OCI-LY1 (cell line): ENCODE measurements around the gene DNAH9.
"Not testable (repeated sequence)": the region's sequence is repeated elsewhere in the genome, so short reads cannot be mapped to it uniquely, and the experiment has no call there.

Source experiments
- H2AFZ ChIP-seq: fragments of 200-600 bp; sonication (generic), shearing (Covaris generic); 2 replicates; pipeline ENCODE4 v1.6.0; 2014; ENCODE audit warnings: antibody characterized with exemption, mild to moderate bottlenecking, low read length
- H3F3A ChIP-seq: fragments of 200-600 bp; sonication (generic), shearing (Covaris generic); 2 replicates; pipeline ENCODE4 v1.6.0; 2014; ENCODE audit warnings: mild to moderate bottlenecking, antibody characterized with exemption, low read length, moderate library complexity; ENCODE audit not compliant: insufficient read depth
- H3K27ac ChIP-seq: fragments of 200-600 bp; sonication (generic); 2 replicates; pipeline ENCODE4 v1.5.1; 2014; ENCODE audit warnings: low read length, mixed run types, mild to moderate bottlenecking, low read depth; ENCODE audit not compliant: poor library complexity, severe bottlenecking
- H3K27me3 ChIP-seq: fragments of 200-600 bp; sonication (generic); 2 replicates; pipeline ENCODE4 v1.6.0; 2014; ENCODE audit warnings: antibody characterized with exemption, mild to moderate bottlenecking, low read length, moderate library complexity; ENCODE audit not compliant: insufficient read depth
- H3K36me3 ChIP-seq: fragments of 200-600 bp; sonication (generic); 2 replicates; pipeline ENCODE4 v1.6.1; 2014; ENCODE audit warnings: mild to moderate bottlenecking, antibody characterized with exemption, low read length, moderate library complexity, mixed read lengths; ENCODE audit not compliant: insufficient read depth
- H3K4me1 ChIP-seq: fragments of 200-600 bp; sonication (generic); 2 replicates; pipeline ENCODE4 v1.5.1; 2014; ENCODE audit warnings: mild to moderate bottlenecking, low read length, moderate library complexity; ENCODE audit not compliant: insufficient read depth, severe bottlenecking
- H3K4me2 ChIP-seq: fragments of 200-600 bp; sonication (generic), shearing (Covaris generic); 2 replicates; pipeline ENCODE4 v1.6.1; 2014; ENCODE audit warnings: low read length
- H3K4me3 ChIP-seq: fragments of 200-600 bp; sonication (generic); 2 replicates; pipeline ENCODE4 v1.5.1; 2014; ENCODE audit warnings: low read length, low read depth, mild to moderate bottlenecking, mixed read lengths; ENCODE audit not compliant: poor library complexity, severe bottlenecking
- H3K79me2 ChIP-seq: fragments of 200-600 bp; shearing (Covaris generic); 2 replicates; pipeline ENCODE4 v1.6.1; 2016; ENCODE audit warnings: mixed run types, low read length, mixed read lengths; ENCODE audit not compliant: insufficient read depth
- H3K9ac ChIP-seq: fragments of 200-600 bp; sonication (generic), shearing (Covaris generic); 2 replicates; pipeline ENCODE4 v1.6.1; 2014; ENCODE audit warnings: mild to moderate bottlenecking, low read length, mixed read lengths
- H3K9me2 ChIP-seq: fragments of 200-600 bp; sonication (generic), shearing (Covaris generic); 2 replicates; pipeline ENCODE4 v1.6.1; 2014; ENCODE audit warnings: low read depth, mild to moderate bottlenecking, low read length, mixed read lengths
- H3K9me3 ChIP-seq: fragments of 200-600 bp; shearing (Covaris generic); 2 replicates; pipeline ENCODE4 v1.6.1; 2014; ENCODE audit warnings: low read length, mixed read lengths
- H4K20me1 ChIP-seq: fragments of 200-600 bp; sonication (generic), shearing (Covaris generic); 2 replicates; pipeline ENCODE4 v1.6.0; 2016; ENCODE audit warnings: mild to moderate bottlenecking, low read length; ENCODE audit not compliant: insufficient read depth
- EZH2 ChIP-seq: fragments of 200-600 bp; sonication (generic), shearing (Covaris generic); IDR thresholded peaks from 2 replicates; pipeline ENCODE4 v1.8.0; 2017; ENCODE audit warnings: borderline replicate concordance, mixed run types, mild to moderate bottlenecking, antibody characterized with exemption, low read length, moderate library complexity, mixed read lengths
- TF ChIP-seq, protein P1 (sequence below): fragments of 200-600 bp; sonication (generic), shearing (Covaris generic); IDR thresholded peaks from 2 replicates; pipeline ENCODE4 v1.5.1; 2017; ENCODE audit warnings: mild to moderate bottlenecking, antibody characterized with exemption, low read length, moderate library complexity, mixed read lengths

Gene DNAH9

DNA sequence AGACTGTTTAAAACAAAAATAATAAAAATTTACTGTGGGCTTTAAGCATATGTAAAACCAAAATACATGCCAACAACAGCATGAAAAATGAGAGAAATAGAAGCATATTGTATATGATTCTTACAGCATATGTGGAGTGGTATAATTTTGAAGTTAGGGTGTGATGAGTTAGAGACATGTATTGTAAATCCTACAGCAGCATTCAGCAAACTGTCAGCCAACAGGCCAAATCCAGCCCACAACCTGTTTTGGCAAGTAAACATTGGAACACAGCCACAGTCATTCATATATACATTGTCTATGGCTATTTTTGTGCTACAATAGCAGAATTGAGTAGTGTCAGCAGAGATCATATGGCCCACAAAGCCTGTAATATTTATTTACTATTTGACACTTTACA is 356.7 kb downstream of the DNAH9 start:
- Histone ChIP-seq H3K9me3 (no peaks in the 10 kb centered on the region), H3K79me2 (no peaks in the 10 kb centered on the region), H3K4me1 (no peaks in the 10 kb centered on the region), H3K27me3 (no peaks in the 10 kb centered on the region), H2AFZ (no peak overlapping the region), H4K20me1 (no peaks in the 10 kb centered on the region), H3K36me3 (no peaks in the 10 kb centered on the region; the same call in 1 of the 2 replicates), H3F3A (no peaks in the 10 kb centered on the region), H3K4me2 (no peak overlapping the region), H3K27ac (no peak overlapping the region), H3K9me2 (no peaks in the 10 kb centered on the region), H3K4me3 (no peak overlapping the region), H3K9ac (no peak overlapping the region)
- TF ChIP-seq, protein P1, sequence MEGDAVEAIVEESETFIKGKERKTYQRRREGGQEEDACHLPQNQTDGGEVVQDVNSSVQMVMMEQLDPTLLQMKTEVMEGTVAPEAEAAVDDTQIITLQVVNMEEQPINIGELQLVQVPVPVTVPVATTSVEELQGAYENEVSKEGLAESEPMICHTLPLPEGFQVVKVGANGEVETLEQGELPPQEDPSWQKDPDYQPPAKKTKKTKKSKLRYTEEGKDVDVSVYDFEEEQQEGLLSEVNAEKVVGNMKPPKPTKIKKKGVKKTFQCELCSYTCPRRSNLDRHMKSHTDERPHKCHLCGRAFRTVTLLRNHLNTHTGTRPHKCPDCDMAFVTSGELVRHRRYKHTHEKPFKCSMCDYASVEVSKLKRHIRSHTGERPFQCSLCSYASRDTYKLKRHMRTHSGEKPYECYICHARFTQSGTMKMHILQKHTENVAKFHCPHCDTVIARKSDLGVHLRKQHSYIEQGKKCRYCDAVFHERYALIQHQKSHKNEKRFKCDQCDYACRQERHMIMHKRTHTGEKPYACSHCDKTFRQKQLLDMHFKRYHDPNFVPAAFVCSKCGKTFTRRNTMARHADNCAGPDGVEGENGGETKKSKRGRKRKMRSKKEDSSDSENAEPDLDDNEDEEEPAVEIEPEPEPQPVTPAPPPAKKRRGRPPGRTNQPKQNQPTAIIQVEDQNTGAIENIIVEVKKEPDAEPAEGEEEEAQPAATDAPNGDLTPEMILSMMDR: no peak
- TF ChIP-seq EZH2: no peak

GRCh38 chr17:11969565-11969964 is 371.3 kb downstream of the DNAH9 start:
- Histone ChIP-seq H4K20me1 (no peaks in the 10 kb centered on the region), H3K27me3 (no peaks in the 10 kb centered on the region), H3K4me2 (no peak overlapping the region), H3K9me2 (no peaks in the 10 kb centered on the region), H3K4me3 (no peak overlapping the region), H2AFZ (no peak overlapping the region), H3K79me2 (no peaks in the 10 kb centered on the region), H3K9ac (no peak overlapping the region), H3K9me3 (0 out of 2 replicates have a peak, but pooled peaks cover 2% of the 10 kb centered on the region), H3F3A (no peaks in the 10 kb centered on the region), H3K27ac (no peak overlapping the region), H3K4me1 (no peaks in the 10 kb centered on the region), H3K36me3 (no peaks in the 10 kb centered on the region)
- TF ChIP-seq, protein P1: no peak
- no peak for TF ChIP-seq EZH2

GRCh38 chr17:11972741-11973140 is 374.5 kb downstream of the DNAH9 start:
- not testable (repeated sequence) for H3K79me2 ChIP-seq, H3K4me3 ChIP-seq, H2AFZ ChIP-seq, H3K9me2 ChIP-seq, H4K20me1 ChIP-seq, H3K9ac ChIP-seq, H3K4me2 ChIP-seq, H3K27me3 ChIP-seq, H3K9me3 ChIP-seq, H3K36me3 ChIP-seq, H3K27ac ChIP-seq, H3F3A ChIP-seq, H3K4me1 ChIP-seq

DNA sequence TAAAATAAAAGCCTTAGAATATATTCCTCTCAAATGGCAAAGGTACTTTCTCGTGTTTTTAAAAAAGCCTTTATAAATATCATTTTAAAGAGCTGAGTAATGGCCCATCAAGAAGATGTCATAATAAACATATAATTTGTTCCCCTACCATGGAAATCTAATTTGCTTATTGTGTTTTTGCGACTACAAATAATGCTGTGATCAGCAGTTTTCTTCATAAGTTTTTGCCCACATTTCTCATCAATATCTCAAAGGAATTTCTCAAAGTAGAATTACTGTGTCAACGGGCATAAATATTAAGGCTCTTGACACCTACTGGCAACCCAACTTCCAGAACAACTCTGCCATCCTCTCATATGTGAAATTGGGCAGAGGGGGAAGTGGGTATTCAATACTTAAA is 381.5 kb downstream of the DNAH9 start:
- no peak overlapping the region for H3K9ac ChIP-seq
- no peak overlapping the region for H3K4me2 ChIP-seq
- no peaks in the 10 kb centered on the region for H3K9me2 ChIP-seq
- no peak overlapping the region for H2AFZ ChIP-seq
- H3K4me1 ChIP-seq: no peaks in the 10 kb centered on the region
- no peaks in the 10 kb centered on the region for H3K9me3 ChIP-seq
- TF ChIP-seq EZH2: no peak
- TF ChIP-seq, protein P1: no peak
- no peaks in the 10 kb centered on the region for H3K27me3 ChIP-seq
- H3K4me3 ChIP-seq: no peak overlapping the region
- no peak overlapping the region for H3K27ac ChIP-seq
- H3K36me3 ChIP-seq: peaks cover 31% of the 10 kb centered on the region; the same call in 1 of the 2 replicates
- H3K79me2 ChIP-seq: no peaks in the 10 kb centered on the region
- no peaks in the 10 kb centered on the region for H4K20me1 ChIP-seq
- H3F3A ChIP-seq: no peaks in the 10 kb centered on the region
